ENCODE data around the gene ASXL2.

DNA sequence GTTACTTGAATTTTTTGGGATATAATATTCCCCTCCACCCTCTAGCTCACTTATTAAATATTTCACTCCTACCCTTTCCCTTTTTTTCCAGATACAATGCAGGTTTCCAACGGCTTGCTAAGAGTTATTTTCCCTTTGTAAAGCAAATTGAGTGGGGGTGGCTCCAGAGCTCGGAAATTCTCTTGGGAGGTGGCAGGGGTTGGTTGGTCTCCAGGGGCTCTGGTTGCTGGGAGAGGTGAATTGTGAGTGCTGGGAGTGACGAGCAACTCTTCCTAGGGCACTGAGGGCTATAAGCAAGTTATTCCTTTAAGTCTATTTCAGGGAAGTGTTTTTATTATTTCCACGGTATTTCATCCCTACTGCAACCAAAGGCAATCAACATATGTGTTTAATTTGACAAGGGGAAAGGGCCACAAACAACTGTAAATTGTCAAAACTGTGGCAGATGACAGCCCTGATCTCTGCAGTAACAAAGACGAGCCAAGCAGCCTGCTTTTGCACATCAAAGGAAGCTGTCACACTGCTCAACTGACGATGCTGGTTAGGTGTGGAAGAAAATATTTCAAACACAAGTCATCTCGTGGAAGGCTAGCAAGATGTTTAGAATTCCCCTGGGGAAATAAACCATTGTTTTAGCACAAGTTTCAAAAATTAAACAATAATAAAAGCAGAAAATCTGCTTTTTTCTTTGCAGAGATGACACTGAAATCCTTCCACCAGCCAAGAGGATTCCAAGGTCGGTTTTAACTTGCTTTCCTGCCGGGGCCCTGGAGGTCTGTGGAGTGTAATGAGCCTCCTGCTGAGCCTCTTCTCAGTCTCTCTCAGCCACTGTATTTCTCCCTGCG is 34.8 kb upstream of the ASXL2 start:
- no peak for TF ChIP-seq GATA2 (IDR thresholded peaks at IDR 0.05; ENCODE audit: low read depth, low read length)
- no peak for TF ChIP-seq GATA3 (IDR thresholded peaks at IDR 0.05; ENCODE audit: low read depth, low read length)

Data from SH-SY5Y (cell line).